ENCODE results near the gene SH3BP1. TPM values are rescaled to one million over a fixed set of nuclear protein-coding genes. Genes with fewer than 3 reads are reported as not detected.

SH3BP1 gene
- total and polyA plus RNA-seq, 2 of the 8 experiments (the other 6 are each of a cell fraction or from before 2014, with no cell fraction given), result 23.9 to 40.3 TPM

GRCh38 chr22:37632174-37633088, 7.0 kb upstream of the SH3BP1 start (continued):
- TF ChIP-seq KDM4A (IDR thresholded peaks at IDR 0.05; ENCODE audit: low read depth, low read length, severe bottlenecking), result no peak

Data from H1 (cell line).